IPS DF 6.9 (cell line): ENCODE measurements around the gene BMP8B.

Experiments used
- DNase-seq: peaks from one replicate; pipeline ENCODE4 v3.0.0-alpha.2; 2013; ENCODE audit warnings: low read depth, low spot score
- H3K27ac ChIP-seq: one replicate; pipeline ENCODE4 v1.5.1; 2013; ENCODE audit warnings: low read length, control low read depth
- H3K27me3 ChIP-seq: 2 replicates; pipeline ENCODE4 v1.6.1; 2013; ENCODE audit warnings: mild to moderate bottlenecking, low read length; ENCODE audit not compliant: control insufficient read depth, insufficient read depth
- H3K36me3 ChIP-seq: 2 replicates; pipeline ENCODE4 v1.6.1; 2013; ENCODE audit warnings: low read length; ENCODE audit not compliant: control insufficient read depth, insufficient read depth
- H3K4me1 ChIP-seq: 2 replicates; pipeline ENCODE4 v1.6.1; 2013; ENCODE audit warnings: low read length; ENCODE audit not compliant: control insufficient read depth, insufficient read depth
- H3K4me3 ChIP-seq: 2 replicates; pipeline ENCODE4 v1.5.1; 2013; ENCODE audit warnings: mild to moderate bottlenecking, low read length
- H3K9me3 ChIP-seq: 2 replicates; pipeline ENCODE4 v1.6.1; 2013; ENCODE audit warnings: low read length, inconsistent platforms; ENCODE audit not compliant: control insufficient read depth, insufficient read depth
- WGBS: extraction: QIAGEN DNeasy Blood & Tissue Kit; methylation state at CpG from one replicate; pipeline ENCODE4 v1.1.7; 2013; ENCODE audit warnings: mixed read lengths, missing lambda C conversion rate; ENCODE audit not compliant: insufficient read length, insufficient coverage; 5-methylcytosine and 5-hydroxymethylcytosine counted together

Gene BMP8B

GRCh38 chr1:39759436-39759726 is 29.3 kb downstream of the BMP8B start:
- H3K36me3 ChIP-seq, result no peaks in the 10 kb centered on the region; the same call in 1 of the 2 replicates

GRCh38 chr1:39758556-39759435 is 29.9 kb downstream of the BMP8B start:
- no CpG with 5 or more reads among the region's 16 CpGs for WGBS
- Histone ChIP-seq H3K27me3 (no peaks in the 10 kb centered on the region), H3K4me1 (no peaks in the 10 kb centered on the region), H3K9me3 (no peaks in the 10 kb centered on the region), H3K36me3 (no peaks in the 10 kb centered on the region; the same call in 1 of the 2 replicates), H3K27ac (no peak overlapping the region), H3K4me3 (no peak overlapping the region)
- DNase-seq, result no peak

More at GRCh38 chr1:39759436-39759726, 29.3 kb downstream of the BMP8B start:
- no peak overlapping the region for H3K27ac ChIP-seq
- no peak overlapping the region for H3K4me3 ChIP-seq
- no peaks in the 10 kb centered on the region for H3K4me1 ChIP-seq
- no peak for DNase-seq
- H3K27me3 ChIP-seq, result no peaks in the 10 kb centered on the region
- no peaks in the 10 kb centered on the region for H3K9me3 ChIP-seq

- DNase-seq, result no peak
- no peak overlapping the region for H3K27ac ChIP-seq
- WGBS, result no CpG with 5 or more reads among the region's 5 CpGs
- no peak overlapping the region for H3K4me3 ChIP-seq
- no peaks in the 10 kb centered on the region for H3K4me1 ChIP-seq
- H3K9me3 ChIP-seq, result no peaks in the 10 kb centered on the region
- H3K27me3 ChIP-seq, result no peaks in the 10 kb centered on the region
- H3K36me3 ChIP-seq, result peaks cover 10% of the 10 kb centered on the region; the same call in 1 of the 2 replicates
Measured at GRCh38 chr1:39757501-39757900, 31.2 kb downstream of the BMP8B start.

GRCh38 chr1:39755965-39756659 is 32.6 kb downstream of the BMP8B start:
- DNase-seq, result no peak
- no peak overlapping the region for H3K4me3 ChIP-seq
- H3K27ac ChIP-seq, result no peak overlapping the region
- peaks cover 20% of the 10 kb centered on the region; the same call in 1 of the 2 replicates for H3K36me3 ChIP-seq
- WGBS, result no CpG with 5 or more reads among the region's 9 CpGs
- no peaks in the 10 kb centered on the region for H3K27me3 ChIP-seq
- H3K9me3 ChIP-seq, result no peaks in the 10 kb centered on the region
- no peaks in the 10 kb centered on the region for H3K4me1 ChIP-seq

GRCh38 chr1:39754906-39755504 is 33.7 kb downstream of the BMP8B start:
- Histone ChIP-seq H3K36me3 (peaks cover 20% of the 10 kb centered on the region; the same call in 1 of the 2 replicates), H3K27me3 (no peaks in the 10 kb centered on the region), H3K4me1 (no peaks in the 10 kb centered on the region), H3K9me3 (no peaks in the 10 kb centered on the region), H3K4me3 (no peak overlapping the region), H3K27ac (no peak overlapping the region)
- no CpG with 5 or more reads among the region's 2 CpGs for WGBS
- no peak for DNase-seq

GRCh38 chr1:39754026-39754570 is 34.6 kb downstream of the BMP8B start:
- no peaks in the 10 kb centered on the region for H3K9me3 ChIP-seq
- DNase-seq, result no peak
- H3K36me3 ChIP-seq, result peaks cover 20% of the 10 kb centered on the region; the same call in 1 of the 2 replicates
- H3K4me1 ChIP-seq, result no peaks in the 10 kb centered on the region
- H3K27me3 ChIP-seq, result no peaks in the 10 kb centered on the region
- no peak overlapping the region for H3K27ac ChIP-seq
- H3K4me3 ChIP-seq, result no peak overlapping the region
- WGBS, result no CpG with 5 or more reads among the region's 2 CpGs

GRCh38 chr1:39753132-39754025 is 35.3 kb downstream of the BMP8B start:
- Histone ChIP-seq H3K27me3 (no peaks in the 10 kb centered on the region), H3K9me3 (no peaks in the 10 kb centered on the region), H3K36me3 (peaks cover 24% of the 10 kb centered on the region; the same call in 1 of the 2 replicates), H3K4me1 (no peaks in the 10 kb centered on the region), H3K4me3 (no peak overlapping the region), H3K27ac (no peak overlapping the region)
- no CpG with 5 or more reads among the region's 16 CpGs for WGBS
- DNase-seq, result no peak

GRCh38 chr1:39752703-39753102 is 36.0 kb downstream of the BMP8B start:
- H3K9me3 ChIP-seq, result no peaks in the 10 kb centered on the region
- H3K27ac ChIP-seq, result no peak overlapping the region
- H3K4me3 ChIP-seq, result no peak overlapping the region
- H3K4me1 ChIP-seq, result no peaks in the 10 kb centered on the region
- no peaks in the 10 kb centered on the region for H3K27me3 ChIP-seq
- DNase-seq, result no peak
- WGBS, result no CpG with 5 or more reads among the region's 6 CpGs
- H3K36me3 ChIP-seq, result peaks cover 24% of the 10 kb centered on the region; the same call in 1 of the 2 replicates

- no peaks in the 10 kb centered on the region for H3K4me1 ChIP-seq
- H3K27me3 ChIP-seq, result no peaks in the 10 kb centered on the region
- no peaks in the 10 kb centered on the region for H3K9me3 ChIP-seq
- no peak overlapping the region for H3K27ac ChIP-seq
- H3K36me3 ChIP-seq, result peaks cover 24% of the 10 kb centered on the region; the same call in 1 of the 2 replicates
- no CpG with 5 or more reads among the region's 7 CpGs for WGBS
- no peak for DNase-seq
- no peak overlapping the region for H3K4me3 ChIP-seq
Measured at GRCh38 chr1:39751595-39751994, 37.1 kb downstream of the BMP8B start.
